SK-N-SH treated with all-trans-retinoic acid at 6 μM for 48 hours (cell line): ENCODE data around the gene FASLG.

Source experiments
- ATAC-seq: fragments of 200-7000 bp; cut with Tn5 transposase; 3 replicates; pipeline ENCODE4 v1.9.1; 2020; ENCODE audit warnings: mild to moderate bottlenecking, moderate library complexity
- ARNTL ChIP-seq: fragments of 450-650 bp; formaldehyde crosslinking; IDR thresholded peaks from 2 replicates; pipeline ENCODE4 v1.5.0; 2020; ENCODE audit warnings: low read depth, mild to moderate bottlenecking, moderate library complexity, borderline replicate concordance
- BACH2 ChIP-seq: fragments of 250-450 bp; sonication (Bioruptor Pico); IDR thresholded peaks from 2 replicates; pipeline ENCODE4 v1.9.0; 2021; ENCODE audit warnings: mild to moderate bottlenecking, borderline replicate concordance
- CSDC2 ChIP-seq: fragments of 250-450 bp; sonication (Bioruptor Pico); IDR thresholded peaks from 2 replicates; pipeline ENCODE4 v1.5.0; 2020; ENCODE audit warnings: mild to moderate bottlenecking, moderate library complexity
- ESRRG ChIP-seq: fragments of 250-450 bp; sonication (Bioruptor Pico); IDR thresholded peaks from 2 replicates; pipeline ENCODE4 v1.6.1; 2021; ENCODE audit warnings: mild to moderate bottlenecking
- ISL1 ChIP-seq: fragments of 250-450 bp; sonication (Bioruptor Pico); IDR thresholded peaks from 2 replicates; pipeline ENCODE4 v2.1.2; 2022; ENCODE audit warnings: mild to moderate bottlenecking, moderate library complexity
- OSR1 ChIP-seq: fragments of 250-450 bp; sonication (Bioruptor Pico); IDR thresholded peaks from 2 replicates; pipeline ENCODE4 v1.8.0; 2022; ENCODE audit warnings: moderate library complexity, mild to moderate bottlenecking, inconsistent platforms
- PPARA ChIP-seq: fragments of 250-450 bp; sonication (Bioruptor Pico); IDR thresholded peaks from 2 replicates; pipeline ENCODE4 v1.5.0; 2020; ENCODE audit warnings: mild to moderate bottlenecking, borderline replicate concordance
- RARB ChIP-seq: fragments of 250-450 bp; sonication (Bioruptor Pico); IDR thresholded peaks from 2 replicates; pipeline ENCODE4 v1.8.0; 2021; ENCODE audit warnings: mild to moderate bottlenecking, moderate library complexity
- SNAI2 ChIP-seq: fragments of 250-450 bp; sonication (Bioruptor Pico); IDR thresholded peaks from 2 replicates; pipeline ENCODE4 v1.5.0; 2020; ENCODE audit warnings: mild to moderate bottlenecking, moderate library complexity
- TOX ChIP-seq: fragments of 250-450 bp; sonication (Bioruptor Pico); IDR thresholded peaks from 2 replicates; pipeline ENCODE4 v1.8.0; 2021; ENCODE audit warnings: mild to moderate bottlenecking, moderate library complexity, borderline replicate concordance
- ZFP3 ChIP-seq: fragments of 250-450 bp; sonication (Bioruptor Pico); IDR thresholded peaks from 2 replicates; pipeline ENCODE4 v1.5.0; 2020; ENCODE audit warnings: mild to moderate bottlenecking, moderate library complexity
- ZFP30 ChIP-seq: fragments of 450-650 bp; formaldehyde crosslinking; IDR thresholded peaks from 2 replicates; pipeline ENCODE4 v1.5.0; 2022; ENCODE audit warnings: mild to moderate bottlenecking, moderate library complexity
- ZNF565 ChIP-seq: fragments of 450-650 bp; formaldehyde crosslinking; conservative IDR thresholded peaks from 2 replicates; pipeline ENCODE4 v1.5.0; 2020; ENCODE audit warnings: low read depth, mild to moderate bottlenecking, moderate library complexity
- ZNF70 ChIP-seq: fragments of 450-650 bp; formaldehyde crosslinking; IDR thresholded peaks from 2 replicates; pipeline ENCODE4 v1.5.0; 2020; ENCODE audit warnings: mild to moderate bottlenecking, moderate library complexity
- ZNF8 ChIP-seq: fragments of 450-650 bp; formaldehyde crosslinking; IDR thresholded peaks from 2 replicates; pipeline ENCODE4 v1.5.0; 2020; ENCODE audit warnings: mild to moderate bottlenecking, moderate library complexity
- TF ChIP-seq, protein P1 (sequence below): fragments of 250-450 bp; sonication (Bioruptor Pico); IDR thresholded peaks from 2 replicates; pipeline ENCODE4 v1.5.0; 2020; ENCODE audit warnings: mild to moderate bottlenecking, moderate library complexity
- TF ChIP-seq, protein P2 (sequence below): fragments of 250-450 bp; sonication (Bioruptor Pico); IDR thresholded peaks from 2 replicates; pipeline ENCODE4 v1.5.1; 2020; ENCODE audit warnings: low read depth, mild to moderate bottlenecking, moderate library complexity
- TF ChIP-seq, protein P3 (sequence below): fragments of 250-450 bp; sonication (Bioruptor Pico); IDR thresholded peaks from 2 replicates; pipeline ENCODE4 v1.5.1; 2021; ENCODE audit warnings: mild to moderate bottlenecking, moderate library complexity
- TF ChIP-seq, protein P4 (sequence below): fragments of 250-450 bp; sonication (Bioruptor Pico); IDR thresholded peaks from 2 replicates; pipeline ENCODE4 v1.8.0; 2020; ENCODE audit warnings: mild to moderate bottlenecking, moderate library complexity, borderline replicate concordance

FASLG gene

DNA sequence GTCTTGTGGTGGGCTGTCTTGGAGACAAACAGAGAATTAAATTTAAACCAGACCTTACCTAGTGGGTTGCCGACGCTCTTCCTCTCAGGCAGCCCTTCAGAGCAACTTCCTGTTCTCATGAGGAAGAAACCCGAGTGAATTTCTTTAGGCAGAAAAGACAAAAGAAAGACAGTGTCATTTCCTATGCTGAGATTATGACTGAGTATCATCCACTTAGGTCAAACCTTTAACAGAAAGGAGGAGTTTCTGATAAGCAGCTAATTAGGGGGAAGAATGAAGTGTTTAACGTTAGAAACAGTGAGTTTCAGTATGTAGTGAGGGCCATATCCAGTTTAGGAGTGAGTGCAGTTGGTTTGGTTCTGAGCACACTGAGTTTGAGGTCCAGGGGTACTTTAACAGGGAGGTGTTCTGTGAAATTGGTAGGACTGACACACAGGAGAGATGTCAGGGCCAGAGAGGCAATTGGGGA, 38.7 kb downstream of the FASLG start:
- no peak for ATAC-seq

DNA sequence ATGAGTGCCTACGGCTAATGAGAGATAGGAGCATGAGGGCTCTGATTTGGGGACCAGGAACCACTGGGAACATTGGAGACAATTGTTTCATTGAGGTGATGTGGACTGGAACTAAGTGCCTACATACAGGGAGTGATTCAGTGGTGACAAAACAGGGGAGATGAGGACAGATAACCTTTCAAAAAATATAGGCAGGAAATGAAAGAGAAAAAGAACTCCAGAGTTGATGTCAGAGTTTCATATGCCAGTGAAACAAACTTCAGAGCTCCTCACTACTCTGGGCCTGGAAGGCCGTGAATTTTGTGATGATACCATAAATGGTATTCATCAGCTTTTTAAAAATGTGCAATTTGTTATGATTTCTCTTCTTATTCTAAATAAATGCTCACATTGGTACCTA, 39.3 kb downstream of the FASLG start:
- no peak for ATAC-seq
- no peak for TF ChIP-seq TOX
- no peak for TF ChIP-seq ZNF565 (CRISPR knock-in tag)
- no peak for TF ChIP-seq BACH2
- TF ChIP-seq, protein P1, sequence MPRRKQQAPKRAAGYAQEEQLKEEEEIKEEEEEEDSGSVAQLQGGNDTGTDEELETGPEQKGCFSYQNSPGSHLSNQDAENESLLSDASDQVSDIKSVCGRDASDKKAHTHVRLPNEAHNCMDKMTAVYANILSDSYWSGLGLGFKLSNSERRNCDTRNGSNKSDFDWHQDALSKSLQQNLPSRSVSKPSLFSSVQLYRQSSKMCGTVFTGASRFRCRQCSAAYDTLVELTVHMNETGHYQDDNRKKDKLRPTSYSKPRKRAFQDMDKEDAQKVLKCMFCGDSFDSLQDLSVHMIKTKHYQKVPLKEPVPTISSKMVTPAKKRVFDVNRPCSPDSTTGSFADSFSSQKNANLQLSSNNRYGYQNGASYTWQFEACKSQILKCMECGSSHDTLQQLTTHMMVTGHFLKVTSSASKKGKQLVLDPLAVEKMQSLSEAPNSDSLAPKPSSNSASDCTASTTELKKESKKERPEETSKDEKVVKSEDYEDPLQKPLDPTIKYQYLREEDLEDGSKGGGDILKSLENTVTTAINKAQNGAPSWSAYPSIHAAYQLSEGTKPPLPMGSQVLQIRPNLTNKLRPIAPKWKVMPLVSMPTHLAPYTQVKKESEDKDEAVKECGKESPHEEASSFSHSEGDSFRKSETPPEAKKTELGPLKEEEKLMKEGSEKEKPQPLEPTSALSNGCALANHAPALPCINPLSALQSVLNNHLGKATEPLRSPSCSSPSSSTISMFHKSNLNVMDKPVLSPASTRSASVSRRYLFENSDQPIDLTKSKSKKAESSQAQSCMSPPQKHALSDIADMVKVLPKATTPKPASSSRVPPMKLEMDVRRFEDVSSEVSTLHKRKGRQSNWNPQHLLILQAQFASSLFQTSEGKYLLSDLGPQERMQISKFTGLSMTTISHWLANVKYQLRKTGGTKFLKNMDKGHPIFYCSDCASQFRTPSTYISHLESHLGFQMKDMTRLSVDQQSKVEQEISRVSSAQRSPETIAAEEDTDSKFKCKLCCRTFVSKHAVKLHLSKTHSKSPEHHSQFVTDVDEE (CRISPR knock-in tag), result no peak
- TF ChIP-seq ZNF70, result no peak
- TF ChIP-seq, protein P2, sequence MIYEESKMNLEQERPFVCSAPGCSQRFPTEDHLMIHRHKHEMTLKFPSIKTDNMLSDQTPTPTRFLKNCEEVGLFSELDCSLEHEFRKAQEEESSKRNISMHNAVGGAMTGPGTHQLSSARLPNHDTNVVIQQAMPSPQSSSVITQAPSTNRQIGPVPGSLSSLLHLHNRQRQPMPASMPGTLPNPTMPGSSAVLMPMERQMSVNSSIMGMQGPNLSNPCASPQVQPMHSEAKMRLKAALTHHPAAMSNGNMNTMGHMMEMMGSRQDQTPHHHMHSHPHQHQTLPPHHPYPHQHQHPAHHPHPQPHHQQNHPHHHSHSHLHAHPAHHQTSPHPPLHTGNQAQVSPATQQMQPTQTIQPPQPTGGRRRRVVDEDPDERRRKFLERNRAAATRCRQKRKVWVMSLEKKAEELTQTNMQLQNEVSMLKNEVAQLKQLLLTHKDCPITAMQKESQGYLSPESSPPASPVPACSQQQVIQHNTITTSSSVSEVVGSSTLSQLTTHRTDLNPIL, result no peak
- TF ChIP-seq CSDC2 (CRISPR knock-in tag), result no peak
- no peak for TF ChIP-seq ESRRG (CRISPR knock-in tag)
- TF ChIP-seq PPARA (CRISPR knock-in tag), result no peak
- TF ChIP-seq ZFP30 (CRISPR knock-in tag), result no peak
- no peak for TF ChIP-seq ARNTL
- no peak for TF ChIP-seq SNAI2
- no peak for TF ChIP-seq ZNF8 (CRISPR knock-in tag)
- TF ChIP-seq OSR1 (CRISPR knock-in tag), result no peak
- no peak for TF ChIP-seq ISL1 (CRISPR knock-in tag)
- TF ChIP-seq ZFP3 (CRISPR knock-in tag), result no peak
- TF ChIP-seq, protein P3, sequence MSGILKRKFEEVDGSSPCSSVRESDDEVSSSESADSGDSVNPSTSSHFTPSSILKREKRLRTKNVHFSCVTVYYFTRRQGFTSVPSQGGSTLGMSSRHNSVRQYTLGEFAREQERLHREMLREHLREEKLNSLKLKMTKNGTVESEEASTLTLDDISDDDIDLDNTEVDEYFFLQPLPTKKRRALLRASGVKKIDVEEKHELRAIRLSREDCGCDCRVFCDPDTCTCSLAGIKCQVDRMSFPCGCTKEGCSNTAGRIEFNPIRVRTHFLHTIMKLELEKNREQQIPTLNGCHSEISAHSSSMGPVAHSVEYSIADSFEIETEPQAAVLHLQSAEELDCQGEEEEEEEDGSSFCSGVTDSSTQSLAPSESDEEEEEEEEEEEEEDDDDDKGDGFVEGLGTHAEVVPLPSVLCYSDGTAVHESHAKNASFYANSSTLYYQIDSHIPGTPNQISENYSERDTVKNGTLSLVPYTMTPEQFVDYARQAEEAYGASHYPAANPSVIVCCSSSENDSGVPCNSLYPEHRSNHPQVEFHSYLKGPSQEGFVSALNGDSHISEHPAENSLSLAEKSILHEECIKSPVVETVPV, result no peak

More for the DNA sequence above, 38.7 kb downstream of the FASLG start:
- TF ChIP-seq BACH2 (no peak), ZFP3 (CRISPR knock-in tag) (no peak)

DNA sequence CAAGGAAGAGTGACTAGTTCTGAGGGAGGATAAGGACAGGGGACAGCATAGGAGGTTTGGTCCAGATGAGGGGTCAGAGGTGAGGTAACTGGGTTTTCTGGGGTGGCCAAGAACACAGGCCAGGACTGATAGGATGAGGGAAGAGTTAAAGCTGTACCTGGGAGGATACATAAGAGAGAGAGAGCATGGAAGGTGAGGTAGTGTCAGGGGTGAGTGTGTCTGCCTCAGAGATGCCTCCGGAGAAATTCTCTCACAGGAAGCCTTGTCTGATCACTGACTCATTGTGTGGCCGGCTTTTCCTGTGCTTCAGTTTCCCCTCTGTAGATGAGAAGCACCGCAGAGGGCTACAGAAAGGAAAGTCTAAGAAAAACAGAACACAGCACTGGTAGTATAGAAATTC, 40.2 kb downstream of the FASLG start:
- TF ChIP-seq OSR1 (CRISPR knock-in tag) (no peak), ZFP30 (CRISPR knock-in tag) (no peak), ISL1 (CRISPR knock-in tag) (no peak), ARNTL (no peak), ZNF8 (CRISPR knock-in tag) (no peak), RARB (CRISPR knock-in tag) (no peak), BACH2 (no peak), ZNF565 (CRISPR knock-in tag) (no peak), PPARA (CRISPR knock-in tag) (no peak)
- TF ChIP-seq, protein P1 (CRISPR knock-in tag), result no peak
- TF ChIP-seq, protein P2, result no peak
- TF ChIP-seq, protein P4, sequence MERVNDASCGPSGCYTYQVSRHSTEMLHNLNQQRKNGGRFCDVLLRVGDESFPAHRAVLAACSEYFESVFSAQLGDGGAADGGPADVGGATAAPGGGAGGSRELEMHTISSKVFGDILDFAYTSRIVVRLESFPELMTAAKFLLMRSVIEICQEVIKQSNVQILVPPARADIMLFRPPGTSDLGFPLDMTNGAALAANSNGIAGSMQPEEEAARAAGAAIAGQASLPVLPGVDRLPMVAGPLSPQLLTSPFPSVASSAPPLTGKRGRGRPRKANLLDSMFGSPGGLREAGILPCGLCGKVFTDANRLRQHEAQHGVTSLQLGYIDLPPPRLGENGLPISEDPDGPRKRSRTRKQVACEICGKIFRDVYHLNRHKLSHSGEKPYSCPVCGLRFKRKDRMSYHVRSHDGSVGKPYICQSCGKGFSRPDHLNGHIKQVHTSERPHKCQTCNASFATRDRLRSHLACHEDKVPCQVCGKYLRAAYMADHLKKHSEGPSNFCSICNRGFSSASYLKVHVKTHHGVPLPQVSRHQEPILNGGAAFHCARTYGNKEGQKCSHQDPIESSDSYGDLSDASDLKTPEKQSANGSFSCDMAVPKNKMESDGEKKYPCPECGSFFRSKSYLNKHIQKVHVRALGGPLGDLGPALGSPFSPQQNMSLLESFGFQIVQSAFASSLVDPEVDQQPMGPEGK (CRISPR knock-in tag), result no peak
- TF ChIP-seq, protein P3, result no peak
- peak; percentile 83 for ATAC-seq
